Measurements from ENCODE around the gene NMNAT2.

NMNAT2 gene

GRCh38 chr1:183461350-183461749, 43.2 kb upstream of the NMNAT2 start:
- no peak for TF ChIP-seq POLR2AphosphoS5 (IDR thresholded peaks at IDR 0.05; ENCODE audit: low read depth, low read length)
- no peak for TF ChIP-seq REST (IDR thresholded peaks at IDR 0.05; ENCODE audit: insufficient read depth in 1 of 2, low read depth in 2 of 2, low read length in 2 of 2)
- no peak for TF ChIP-seq FOXP2 (optimal IDR thresholded peaks at IDR 0.05; ENCODE audit: borderline replicate concordance, extremely low read depth, extremely low read length, insufficient read depth)
- no peak for TF ChIP-seq TAF1 (IDR thresholded peaks at IDR 0.05; ENCODE audit: borderline replicate concordance, insufficient read depth, low read length)
- TF ChIP-seq SIN3A (IDR thresholded peaks at IDR 0.05; ENCODE audit: borderline replicate concordance, insufficient read depth, low read length), result no peak

- TF ChIP-seq POLR2AphosphoS5 (IDR thresholded peaks at IDR 0.05; ENCODE audit: low read depth, low read length), result no peak
- no peak for TF ChIP-seq TAF1 (IDR thresholded peaks at IDR 0.05; ENCODE audit: borderline replicate concordance, insufficient read depth, low read length)
- no peak for TF ChIP-seq REST (IDR thresholded peaks at IDR 0.05; ENCODE audit: insufficient read depth in 1 of 2, low read depth in 2 of 2, low read length in 2 of 2)
- no peak for TF ChIP-seq SIN3A (IDR thresholded peaks at IDR 0.05; ENCODE audit: borderline replicate concordance, insufficient read depth, low read length)
- no peak for TF ChIP-seq FOXP2 (optimal IDR thresholded peaks at IDR 0.05; ENCODE audit: borderline replicate concordance, extremely low read depth, extremely low read length, insufficient read depth)
Measured at GRCh38 chr1:183460596-183460995, 42.4 kb upstream of the NMNAT2 start.

- TF ChIP-seq TAF1 (IDR thresholded peaks at IDR 0.05; ENCODE audit: borderline replicate concordance, insufficient read depth, low read length) (no peak), FOXP2 (optimal IDR thresholded peaks at IDR 0.05; ENCODE audit: borderline replicate concordance, extremely low read depth, extremely low read length, insufficient read depth) (no peak), POLR2AphosphoS5 (IDR thresholded peaks at IDR 0.05; ENCODE audit: low read depth, low read length) (no peak), REST (IDR thresholded peaks at IDR 0.05; ENCODE audit: insufficient read depth in 1 of 2, low read depth in 2 of 2, low read length in 2 of 2) (no peak), SIN3A (IDR thresholded peaks at IDR 0.05; ENCODE audit: borderline replicate concordance, insufficient read depth, low read length) (no peak)
Measured at GRCh38 chr1:183457449-183457848, 39.3 kb upstream of the NMNAT2 start.

- TF ChIP-seq REST (IDR thresholded peaks at IDR 0.05; ENCODE audit: insufficient read depth in 1 of 2, low read depth in 2 of 2, low read length in 2 of 2) (no peak), POLR2AphosphoS5 (IDR thresholded peaks at IDR 0.05; ENCODE audit: low read depth, low read length) (no peak), FOXP2 (optimal IDR thresholded peaks at IDR 0.05; ENCODE audit: borderline replicate concordance, extremely low read depth, extremely low read length, insufficient read depth) (no peak), SIN3A (IDR thresholded peaks at IDR 0.05; ENCODE audit: borderline replicate concordance, insufficient read depth, low read length) (no peak)
Measured at GRCh38 chr1:183456826-183457225, 38.6 kb upstream of the NMNAT2 start.

- TF ChIP-seq FOXP2 (optimal IDR thresholded peaks at IDR 0.05; ENCODE audit: borderline replicate concordance, extremely low read depth, extremely low read length, insufficient read depth) (no peak), SIN3A (IDR thresholded peaks at IDR 0.05; ENCODE audit: borderline replicate concordance, insufficient read depth, low read length) (no peak), TAF1 (IDR thresholded peaks at IDR 0.05; ENCODE audit: borderline replicate concordance, insufficient read depth, low read length) (no peak), POLR2AphosphoS5 (IDR thresholded peaks at IDR 0.05; ENCODE audit: low read depth, low read length) (no peak), REST (IDR thresholded peaks at IDR 0.05; ENCODE audit: insufficient read depth in 1 of 2, low read depth in 2 of 2, low read length in 2 of 2) (no peak)
Measured at GRCh38 chr1:183454377-183454776, 36.2 kb upstream of the NMNAT2 start.

All from PFSK-1 (cell line).